GM18517 (cell line): ENCODE data around the gene ATP2A1.
"Not testable (repeated sequence)": the region's sequence is repeated elsewhere in the genome, so short reads cannot be mapped to it uniquely, and the experiment has no call there.

ENCODE experiments used
- ATAC-seq: cut with Tn5 transposase; IDR thresholded peaks from one replicate; pipeline ENCODE4 v1.9.1; 2021; ENCODE audit warnings: mild to moderate bottlenecking, moderate library complexity; ENCODE audit not compliant: unreplicated experiment

Gene ATP2A1

DNA sequence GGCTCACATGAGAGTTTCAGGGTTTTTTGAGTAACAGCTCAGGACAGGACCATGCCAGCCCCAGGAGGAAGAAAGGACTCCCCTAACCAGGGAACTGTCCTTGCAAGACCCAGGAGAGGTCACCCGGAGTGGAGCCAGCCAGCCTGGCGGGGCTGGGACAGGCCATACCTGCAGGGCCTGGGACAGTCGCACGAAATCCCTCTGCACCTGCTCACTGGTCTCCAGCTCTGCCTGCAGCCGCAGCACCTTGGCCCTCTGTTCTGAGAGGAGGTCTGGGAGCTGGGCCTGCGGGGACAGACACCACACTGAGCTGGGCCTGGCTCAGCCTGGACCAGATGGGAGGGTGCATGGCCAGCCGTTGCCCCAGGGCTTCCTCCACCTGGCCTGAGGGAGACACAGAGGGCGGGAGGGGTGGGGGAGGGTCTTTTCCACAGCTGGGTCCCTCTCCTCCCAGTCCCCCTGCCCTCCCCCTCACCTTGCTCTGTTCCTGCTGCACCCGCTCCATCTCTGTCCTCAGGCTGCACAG is 27.0 kb downstream of the ATP2A1 start:
- no peak for ATAC-seq

- ATAC-seq: no peak
Observed at GRCh38 chr16:28905800-28906372, 27.6 kb downstream of the ATP2A1 start.

- ATAC-seq: no peak
Observed at GRCh38 chr16:28910086-28911031, 32.1 kb downstream of the ATP2A1 start.

GRCh38 chr16:28912558-28912957 is 34.3 kb downstream of the ATP2A1 start:
- ATAC-seq: no peak

DNA sequence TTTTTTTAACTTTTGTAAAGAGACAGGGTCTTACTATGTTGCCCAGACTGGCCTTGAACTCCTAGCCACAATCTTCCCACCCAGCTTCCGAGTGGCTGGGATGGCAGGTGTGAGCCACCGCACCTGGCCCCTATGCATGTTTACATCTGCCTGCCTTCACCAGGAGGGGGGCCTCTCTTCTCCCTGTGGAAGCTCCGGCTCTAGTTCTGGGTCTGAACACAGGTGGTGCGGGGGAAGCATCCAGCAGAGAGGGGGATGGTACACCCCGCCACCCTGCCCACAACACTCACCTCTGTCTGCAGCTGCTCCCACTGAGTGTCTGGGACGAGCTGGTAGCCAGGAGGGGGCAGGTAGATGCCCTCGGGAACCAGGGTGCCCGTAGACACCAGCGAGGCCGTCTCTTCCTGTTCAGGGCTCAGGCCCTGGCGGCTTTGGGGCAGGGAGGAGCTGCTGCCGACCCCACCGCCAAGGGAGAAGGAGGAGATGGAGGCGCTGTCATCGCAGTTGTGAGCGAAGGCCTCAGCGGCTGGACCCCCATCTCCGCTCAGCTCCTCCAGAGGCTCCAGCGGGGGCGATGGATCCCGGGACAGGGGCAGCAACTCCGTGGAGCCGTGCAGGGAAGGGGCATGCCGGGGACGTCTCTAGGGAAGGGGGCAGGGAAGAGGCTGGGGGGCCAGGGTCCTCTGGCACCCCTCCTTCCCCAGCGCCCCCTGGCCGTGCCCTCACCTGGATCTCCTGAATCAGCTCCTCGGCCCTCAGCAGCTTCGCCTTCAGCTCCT is 35.8 kb downstream of the ATP2A1 start:
- ATAC-seq: no peak

DNA sequence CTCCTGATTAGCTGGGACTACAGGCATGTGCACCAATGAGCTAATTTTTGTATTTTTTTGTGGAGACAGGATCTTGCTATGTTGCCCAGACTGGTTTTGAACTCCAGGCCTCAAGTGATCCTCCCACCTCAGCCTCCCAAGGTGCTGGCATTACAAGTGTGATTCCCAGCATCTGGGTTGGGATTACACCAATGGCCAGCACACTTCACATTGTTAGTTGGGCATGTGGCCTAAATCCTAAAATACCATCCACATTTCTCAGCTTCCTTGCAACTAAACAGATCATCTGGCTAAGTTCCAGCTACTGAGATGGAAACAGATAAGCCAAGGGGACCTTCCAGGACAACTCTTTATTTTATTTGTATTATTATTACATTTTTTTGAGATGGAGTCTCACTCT is 36.9 kb downstream of the ATP2A1 start:
- ATAC-seq: no peak

- ATAC-seq: no peak
Observed at GRCh38 chr16:28917095-28917494, 38.8 kb downstream of the ATP2A1 start.

DNA sequence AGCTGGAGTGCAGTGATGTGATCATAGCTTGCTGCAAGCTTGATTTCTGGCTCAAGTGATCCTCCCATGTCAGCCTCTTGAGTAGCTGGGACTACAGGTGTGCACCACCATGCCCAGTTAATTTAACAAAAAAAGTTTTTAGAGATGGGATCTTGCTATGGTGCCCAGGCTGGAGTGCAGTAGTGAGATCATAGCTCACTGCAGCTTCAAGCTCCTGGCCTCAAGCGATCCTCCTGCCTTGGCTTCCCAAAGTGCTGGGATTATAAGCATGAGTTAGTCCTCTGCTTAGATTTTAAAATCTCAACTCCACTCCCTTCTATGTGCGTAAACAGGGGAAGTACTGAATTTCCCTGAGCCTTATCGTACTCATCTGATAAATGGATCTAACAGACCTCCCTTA is 40.4 kb downstream of the ATP2A1 start:
- ATAC-seq: no peak

DNA sequence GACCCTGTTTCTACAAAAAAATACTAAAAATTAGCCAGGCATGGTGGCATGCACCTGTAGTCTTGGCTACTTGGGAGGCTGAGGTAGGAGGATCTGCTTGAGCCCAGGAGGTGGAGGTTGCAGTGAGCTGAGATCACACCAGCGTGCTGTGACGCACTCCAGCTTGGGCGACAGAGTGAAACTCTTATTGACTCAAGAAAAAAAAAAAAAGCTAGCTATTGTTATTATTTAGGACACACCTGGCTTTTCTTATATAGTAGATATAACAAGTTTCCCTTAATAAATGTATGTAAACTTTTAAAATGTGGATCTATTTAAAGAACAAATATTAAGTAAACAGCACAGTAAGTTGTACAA is 44.9 kb downstream of the ATP2A1 start:
- ATAC-seq: no peak

- peak; percentile 60 for ATAC-seq
Observed at GRCh38 chr16:28923652-28924398, 45.5 kb downstream of the ATP2A1 start.

GRCh38 chr16:28924399-28924761 is 46.1 kb downstream of the ATP2A1 start:
- ATAC-seq: peak; percentile 8

- ATAC-seq: peak; percentile 56
Observed at GRCh38 chr16:28924762-28925385, 46.6 kb downstream of the ATP2A1 start, which contains the start of gene RABEP2. RABEP2 (minus strand) TSS chr16:28925238; CDS start chr16:28925163, 75 bp downstream.

- ATAC-seq: no peak
Observed at GRCh38 chr16:28925386-28926228, 47.3 kb downstream of the ATP2A1 start.

DNA sequence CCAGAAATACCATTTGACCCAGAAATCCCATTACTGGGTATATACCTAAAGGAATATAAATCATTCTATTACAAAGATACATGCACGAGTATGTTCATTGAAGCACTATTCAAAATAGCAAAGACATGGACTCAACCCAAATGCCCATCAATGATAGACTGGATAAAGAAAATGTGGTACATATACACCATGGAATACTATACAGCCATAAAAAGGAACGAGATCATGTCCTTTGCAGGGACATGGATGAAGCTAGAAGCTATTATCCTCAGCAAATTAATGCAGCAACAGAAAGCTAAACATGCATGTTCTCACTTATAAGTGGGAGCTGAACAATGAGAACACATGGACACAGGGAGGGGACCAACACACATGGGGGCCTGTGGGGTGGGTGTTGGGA is 48.0 kb downstream of the ATP2A1 start:
- ATAC-seq: not testable (repeated sequence)

DNA sequence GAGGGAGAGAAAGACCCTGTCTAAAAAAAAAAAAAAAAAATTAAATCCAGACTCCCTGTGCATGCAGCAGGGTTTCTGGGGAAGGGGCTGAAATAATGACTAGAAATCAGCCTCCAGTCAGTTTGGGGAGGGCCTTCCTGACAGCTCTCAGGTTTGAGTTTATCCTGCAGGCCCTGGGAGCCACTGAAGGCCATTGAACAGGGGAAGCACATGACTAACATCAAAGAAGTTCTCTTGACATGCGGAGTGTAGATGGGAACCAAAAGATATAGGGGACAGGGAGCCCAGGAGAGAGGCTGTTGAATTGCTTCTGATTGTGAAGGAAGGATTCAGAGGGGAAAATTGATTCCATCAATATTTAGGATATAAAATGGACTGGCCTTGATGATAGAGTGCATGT is 49.5 kb downstream of the ATP2A1 start:
- ATAC-seq: no peak

DNA sequence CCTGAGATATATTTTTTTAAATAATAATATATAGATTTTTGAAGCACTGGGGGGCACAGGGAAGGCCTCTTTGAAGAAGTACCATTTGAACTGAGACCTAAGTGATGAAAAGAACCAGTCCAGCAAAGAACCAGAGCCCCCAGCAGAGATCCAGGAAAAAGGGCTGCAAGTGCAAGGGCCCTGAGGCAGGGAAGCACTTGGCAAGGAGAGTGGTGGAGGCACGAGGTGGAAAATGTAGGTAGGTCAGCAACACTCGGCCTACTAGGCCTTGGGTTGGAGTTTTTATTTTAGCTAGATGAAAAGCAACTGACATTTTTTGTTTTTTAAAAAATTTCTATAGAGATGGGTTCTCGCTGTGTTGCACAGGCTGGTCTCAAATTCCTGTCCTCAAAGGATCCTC is 51.9 kb downstream of the ATP2A1 start:
- no peak for ATAC-seq

GRCh38 chr16:28930652-28931051 is 52.4 kb downstream of the ATP2A1 start:
- no peak for ATAC-seq

DNA sequence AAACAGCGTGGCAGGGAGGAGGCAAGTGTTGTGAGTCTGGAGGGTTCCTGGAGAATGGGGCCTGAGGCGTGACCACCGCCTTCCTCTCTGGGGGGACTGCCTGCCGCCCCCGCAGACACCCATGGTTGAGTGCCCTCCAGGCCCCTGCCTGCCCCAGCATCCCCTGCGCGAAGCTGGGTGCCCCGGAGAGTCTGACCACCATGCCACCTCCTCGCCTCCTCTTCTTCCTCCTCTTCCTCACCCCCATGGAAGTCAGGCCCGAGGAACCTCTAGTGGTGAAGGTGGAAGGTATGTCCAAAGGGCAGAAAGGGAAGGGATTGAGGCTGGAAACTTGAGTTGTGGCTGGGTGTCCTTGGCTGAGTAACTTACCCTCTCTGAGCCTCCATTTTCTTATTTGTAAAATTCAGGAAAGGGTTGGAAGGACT is 53.5 kb downstream of the ATP2A1 start, which contains the start of gene CD19:
Gene CD19 (plus strand): TSS at position 171 of the 425 bp plus-strand sequence. CDS start 30 bp downstream, at position 201.
- ATAC-seq: no peak
